ENCODE measurements around the gene SLC35F3. TPM values are rescaled to one million over a fixed set of nuclear protein-coding genes. Genes with fewer than 3 reads are reported as not detected.

Gene SLC35F3
- polyA plus RNA-seq, 1 donor from 2014 or later = 13.9 TPM

DNA sequence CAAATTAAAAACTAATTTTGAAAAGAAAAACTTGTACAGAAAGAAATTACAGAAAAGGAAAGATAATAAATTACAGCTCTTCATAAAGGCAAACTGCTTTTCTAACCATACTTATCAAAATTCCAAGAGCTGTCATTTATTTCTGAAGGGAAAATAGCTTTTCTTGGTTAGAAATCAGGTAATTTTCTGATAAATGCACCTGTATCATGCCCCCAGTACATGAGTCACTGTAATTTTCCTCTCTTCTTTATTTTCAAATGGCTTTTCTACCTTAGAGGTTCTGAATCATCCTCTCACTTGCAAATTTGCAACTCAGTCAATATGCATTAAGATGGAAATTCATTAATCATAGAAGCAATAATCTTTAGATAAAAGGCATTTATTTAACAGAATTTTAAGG is 100.1 kb downstream of the SLC35F3 start:
- Histone ChIP-seq H3K27ac (ENCODE audit: low read length) (peak overlapping the region; percentile 75), H3K4me2 (ENCODE audit: low read length) (peak overlapping the region; percentile 50), H3K4me3 (ENCODE audit: low read length) (peak overlapping the region; percentile 16), H3K36me3 (ENCODE audit: insufficient read depth, low read length) (no peaks in the 10 kb centered on the region), H3K9me3 (ENCODE audit: low read length) (no peaks in the 10 kb centered on the region), H3F3A (ENCODE audit: insufficient read depth, low read length, poor library complexity, severe bottlenecking) (peaks cover 11% of the 10 kb centered on the region), H3K9me2 (ENCODE audit: insufficient read depth, low read length) (no peaks in the 10 kb centered on the region), H3K79me2 (replicated peaks; ENCODE audit: insufficient read depth, low read length) (no peaks in the 10 kb centered on the region), H4K20me1 (ENCODE audit: insufficient read depth) (no peaks in the 10 kb centered on the region), H3K27me3 (ENCODE audit: insufficient read depth, low read depth, low read length) (no peaks in the 10 kb centered on the region), H2AFZ (ENCODE audit: low read depth, low read length) (no peak overlapping the region), H3K9ac (ENCODE audit: low read length) (no peak overlapping the region)
- TF ChIP-seq RAD21 (conservative IDR thresholded peaks at IDR 0.05) = no peak
- no peak for TF ChIP-seq EZH2 (IDR thresholded peaks at IDR 0.05; ENCODE audit: borderline replicate concordance, insufficient read depth, low read length, poor library complexity, severe bottlenecking)
- TF ChIP-seq, protein P1, sequence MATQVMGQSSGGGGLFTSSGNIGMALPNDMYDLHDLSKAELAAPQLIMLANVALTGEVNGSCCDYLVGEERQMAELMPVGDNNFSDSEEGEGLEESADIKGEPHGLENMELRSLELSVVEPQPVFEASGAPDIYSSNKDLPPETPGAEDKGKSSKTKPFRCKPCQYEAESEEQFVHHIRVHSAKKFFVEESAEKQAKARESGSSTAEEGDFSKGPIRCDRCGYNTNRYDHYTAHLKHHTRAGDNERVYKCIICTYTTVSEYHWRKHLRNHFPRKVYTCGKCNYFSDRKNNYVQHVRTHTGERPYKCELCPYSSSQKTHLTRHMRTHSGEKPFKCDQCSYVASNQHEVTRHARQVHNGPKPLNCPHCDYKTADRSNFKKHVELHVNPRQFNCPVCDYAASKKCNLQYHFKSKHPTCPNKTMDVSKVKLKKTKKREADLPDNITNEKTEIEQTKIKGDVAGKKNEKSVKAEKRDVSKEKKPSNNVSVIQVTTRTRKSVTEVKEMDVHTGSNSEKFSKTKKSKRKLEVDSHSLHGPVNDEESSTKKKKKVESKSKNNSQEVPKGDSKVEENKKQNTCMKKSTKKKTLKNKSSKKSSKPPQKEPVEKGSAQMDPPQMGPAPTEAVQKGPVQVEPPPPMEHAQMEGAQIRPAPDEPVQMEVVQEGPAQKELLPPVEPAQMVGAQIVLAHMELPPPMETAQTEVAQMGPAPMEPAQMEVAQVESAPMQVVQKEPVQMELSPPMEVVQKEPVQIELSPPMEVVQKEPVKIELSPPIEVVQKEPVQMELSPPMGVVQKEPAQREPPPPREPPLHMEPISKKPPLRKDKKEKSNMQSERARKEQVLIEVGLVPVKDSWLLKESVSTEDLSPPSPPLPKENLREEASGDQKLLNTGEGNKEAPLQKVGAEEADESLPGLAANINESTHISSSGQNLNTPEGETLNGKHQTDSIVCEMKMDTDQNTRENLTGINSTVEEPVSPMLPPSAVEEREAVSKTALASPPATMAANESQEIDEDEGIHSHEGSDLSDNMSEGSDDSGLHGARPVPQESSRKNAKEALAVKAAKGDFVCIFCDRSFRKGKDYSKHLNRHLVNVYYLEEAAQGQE (IDR thresholded peaks at IDR 0.05; ENCODE audit: borderline replicate concordance) = peak; percentile 57
- TF ChIP-seq POLR2AphosphoS5 (IDR thresholded peaks at IDR 0.05) = peak; percentile 58
- TF ChIP-seq EP300 (conservative IDR thresholded peaks at IDR 0.05; ENCODE audit: poor library complexity, severe bottlenecking) = peak; percentile 60
- TF ChIP-seq TAF1 (IDR thresholded peaks at IDR 0.05; ENCODE audit: low read depth) = no peak
- no peak for TF ChIP-seq SMC3 (conservative IDR thresholded peaks at IDR 0.05; ENCODE audit: poor library complexity)

DNA sequence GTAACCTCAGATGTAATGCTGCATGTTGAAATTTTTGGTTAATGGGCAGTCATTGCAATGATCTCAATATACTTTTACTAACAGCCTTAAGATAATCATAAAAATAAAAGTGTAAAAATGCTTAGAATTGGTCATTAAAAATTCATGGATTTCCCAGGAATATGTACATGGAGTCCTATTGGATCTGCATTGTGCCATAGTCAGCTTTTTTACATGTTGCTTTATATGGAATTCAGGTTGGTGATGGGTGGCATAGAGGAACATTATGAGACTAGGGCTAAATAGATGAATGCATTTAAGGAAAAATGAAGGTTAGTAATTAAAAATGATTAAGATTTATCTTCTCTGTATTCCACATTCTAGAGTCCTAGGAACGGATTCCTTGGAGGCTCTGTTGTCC is 103.2 kb downstream of the SLC35F3 start:
- Histone ChIP-seq H2AFZ (ENCODE audit: low read depth, low read length) (no peak overlapping the region), H3F3A (ENCODE audit: insufficient read depth, low read length, poor library complexity, severe bottlenecking) (no peaks in the 10 kb centered on the region), H3K9me3 (ENCODE audit: low read length) (peaks cover 5% of the 10 kb centered on the region), H3K9me2 (ENCODE audit: insufficient read depth, low read length) (no peaks in the 10 kb centered on the region), H3K27ac (ENCODE audit: low read length) (no peak overlapping the region), H3K4me2 (ENCODE audit: low read length) (no peak overlapping the region), H4K20me1 (ENCODE audit: insufficient read depth) (no peaks in the 10 kb centered on the region), H3K9ac (ENCODE audit: low read length) (no peak overlapping the region), H3K27me3 (ENCODE audit: insufficient read depth, low read depth, low read length) (no peaks in the 10 kb centered on the region), H3K4me3 (ENCODE audit: low read length) (no peak overlapping the region), H3K79me2 (replicated peaks; ENCODE audit: insufficient read depth, low read length) (no peaks in the 10 kb centered on the region), H3K36me3 (ENCODE audit: insufficient read depth, low read length) (no peaks in the 10 kb centered on the region)
- TF ChIP-seq RAD21 (conservative IDR thresholded peaks at IDR 0.05) (no peak), POLR2AphosphoS5 (IDR thresholded peaks at IDR 0.05) (no peak)
- TF ChIP-seq, protein P1 (IDR thresholded peaks at IDR 0.05; ENCODE audit: borderline replicate concordance) = no peak
